Measurements from ENCODE around the gene FBXW2. TPM values are rescaled to one million over a fixed set of nuclear protein-coding genes. Genes with fewer than 3 reads are reported as not detected.

The FBXW2 gene
- polyA plus RNA-seq, 1 donor from 2014 or later: 27.3 TPM

DNA sequence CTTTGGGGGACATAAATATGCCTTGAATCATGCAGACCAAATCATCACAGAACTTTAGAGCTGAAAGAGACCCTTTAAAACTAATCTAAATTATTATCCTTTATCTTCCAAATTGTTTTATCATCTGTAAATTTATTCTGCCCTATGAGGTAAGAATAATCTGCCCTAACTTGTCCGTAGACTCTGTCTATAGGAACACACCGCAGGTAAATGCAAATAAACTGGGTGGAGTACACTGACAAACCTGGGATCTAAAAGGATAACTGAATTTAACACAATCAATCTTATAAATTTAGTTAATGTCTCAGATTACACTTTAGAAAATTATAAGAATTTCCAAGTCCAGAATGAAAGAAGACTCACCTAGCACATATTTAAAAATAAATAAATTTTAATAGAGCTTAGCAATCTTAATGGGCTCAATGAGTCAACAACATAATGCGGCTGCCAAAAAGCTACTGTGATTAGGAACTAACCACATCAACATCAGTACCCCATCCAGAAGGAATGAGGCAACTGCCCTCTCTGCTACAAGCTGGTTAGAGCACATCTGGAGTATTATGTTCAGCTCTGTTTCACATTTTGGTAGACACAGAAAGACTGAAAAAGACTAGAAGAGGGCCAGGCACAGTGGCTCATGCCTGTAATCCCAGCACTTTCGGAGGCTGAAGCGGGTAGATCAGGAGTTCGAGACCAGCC lies 84.5 kb downstream of the FBXW2 start:
- no peaks in the 10 kb centered on the region for H3K9me3 Mint-ChIP-seq
- H3K4me1 Mint-ChIP-seq: peaks cover 22 to 37% (median 30%) of the 10 kb centered on the region in 3 donors
- peak overlapping the region in 2 of 4 donors; percentile 45 to 59 for H3K4me3 Mint-ChIP-seq
- H3K27me3 Mint-ChIP-seq: no peaks in the 10 kb centered on the region
- H3K27ac Mint-ChIP-seq: no peak overlapping the region
- peaks cover 2% of the 10 kb centered on the region for H3K36me3 Mint-ChIP-seq

DNA sequence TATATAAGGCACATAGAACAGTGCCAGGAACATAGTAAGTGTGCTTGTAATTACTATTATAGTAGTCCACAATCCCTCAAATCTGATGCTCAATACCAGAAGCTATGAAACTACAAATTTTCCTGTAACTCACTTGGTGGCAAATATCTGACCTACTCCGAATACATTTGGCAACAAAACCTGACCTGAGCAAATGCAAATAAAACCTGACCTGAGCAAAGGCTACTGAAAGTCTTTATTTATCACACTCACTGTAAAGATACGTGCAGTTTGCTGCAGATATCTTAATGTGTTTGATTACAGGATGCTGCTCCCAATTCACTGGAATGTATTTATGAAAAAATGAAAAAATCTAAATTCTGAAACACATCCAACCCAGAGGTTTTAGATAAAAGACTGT lies 86.0 kb downstream of the FBXW2 start:
- Mint-ChIP-seq H3K4me1 (peaks cover 12 to 25% (median 20%) of the 10 kb centered on the region in 3 donors), H3K4me3 (no peak overlapping the region), H3K27ac (no peak overlapping the region), H3K9me3 (no peaks in the 10 kb centered on the region), H3K27me3 (no peaks in the 10 kb centered on the region), H3K36me3 (peaks cover 2% of the 10 kb centered on the region)

Other genes with a start within 250 kb of the FBXW2 start
- 38.9 TPM for gene CDK5RAP2, start 213.2 kb downstream of the FBXW2 start, polyA plus RNA-seq
- 3.4 TPM for gene MEGF9, start 78.9 kb downstream of the FBXW2 start, polyA plus RNA-seq
- 16.8 TPM for gene PSMD5, start 49.5 kb upstream of the FBXW2 start, polyA plus RNA-seq
- gene PHF19, start 83.8 kb upstream of the FBXW2 start, polyA plus RNA-seq: 3.9 TPM
- gene TRAF1, start 133.4 kb upstream of the FBXW2 start, polyA plus RNA-seq: 1.3 TPM

Measured in IgD-negative memory B cell (primary cell).